Measurements from ENCODE around the gene RBMS3.

DNA sequence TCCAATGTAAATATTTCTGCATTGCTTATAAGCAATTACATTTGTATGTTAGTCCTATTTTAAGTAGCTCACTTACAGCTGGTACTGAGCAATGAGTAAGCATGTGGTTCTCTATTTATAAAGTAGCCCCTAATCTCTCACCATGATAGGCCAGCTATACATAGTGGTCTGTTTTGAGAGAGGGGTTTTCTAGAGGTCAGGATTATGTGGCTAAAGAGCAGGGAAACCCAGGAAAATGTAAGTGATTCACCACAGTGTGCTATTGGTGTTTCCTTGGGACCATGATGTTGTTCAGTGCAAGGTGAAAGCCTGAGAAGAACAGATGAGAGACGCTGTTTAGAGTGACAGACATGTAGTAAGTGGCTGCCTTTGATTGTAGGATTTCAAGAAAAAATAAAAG lies 26.4 kb downstream of the RBMS3 start:
- TF ChIP-seq POLR2A (IDR thresholded peaks at IDR 0.05): no peak
- TF ChIP-seq EP300 (IDR thresholded peaks at IDR 0.05): no peak
- TF ChIP-seq, protein P1, sequence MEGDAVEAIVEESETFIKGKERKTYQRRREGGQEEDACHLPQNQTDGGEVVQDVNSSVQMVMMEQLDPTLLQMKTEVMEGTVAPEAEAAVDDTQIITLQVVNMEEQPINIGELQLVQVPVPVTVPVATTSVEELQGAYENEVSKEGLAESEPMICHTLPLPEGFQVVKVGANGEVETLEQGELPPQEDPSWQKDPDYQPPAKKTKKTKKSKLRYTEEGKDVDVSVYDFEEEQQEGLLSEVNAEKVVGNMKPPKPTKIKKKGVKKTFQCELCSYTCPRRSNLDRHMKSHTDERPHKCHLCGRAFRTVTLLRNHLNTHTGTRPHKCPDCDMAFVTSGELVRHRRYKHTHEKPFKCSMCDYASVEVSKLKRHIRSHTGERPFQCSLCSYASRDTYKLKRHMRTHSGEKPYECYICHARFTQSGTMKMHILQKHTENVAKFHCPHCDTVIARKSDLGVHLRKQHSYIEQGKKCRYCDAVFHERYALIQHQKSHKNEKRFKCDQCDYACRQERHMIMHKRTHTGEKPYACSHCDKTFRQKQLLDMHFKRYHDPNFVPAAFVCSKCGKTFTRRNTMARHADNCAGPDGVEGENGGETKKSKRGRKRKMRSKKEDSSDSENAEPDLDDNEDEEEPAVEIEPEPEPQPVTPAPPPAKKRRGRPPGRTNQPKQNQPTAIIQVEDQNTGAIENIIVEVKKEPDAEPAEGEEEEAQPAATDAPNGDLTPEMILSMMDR (IDR thresholded peaks at IDR 0.05): no peak
- TF ChIP-seq POLR2AphosphoS5 (IDR thresholded peaks at IDR 0.05): no peak
